Activated T-cell treated with anti-CD3 and anti-CD28 coated beads, Interleukin-2, amount 50 U/mL, for 72 hours (primary cell): ENCODE data around the gene SLC4A2. TPM values are rescaled to one million over a fixed set of nuclear protein-coding genes. Genes with fewer than 3 reads are reported as not detected.

Experiments used
- ATAC-seq, 2 donors: fragments of 150-1000 bp; cut with Tn5 transposase; replicated peaks in 1 of 2; 2 replicates each; pipeline ENCODE4 v1.10.0; 2021; ENCODE audit warnings: moderate library complexity in 2 of 2, mild to moderate bottlenecking in 1 of 2
- DNase-seq, 2 donors: peaks; one replicate each; pipeline ENCODE4 v3.0.0; 2021 to 2022; ENCODE audit warnings: mixed read lengths in 1 of 2
- H3K27ac Mint-ChIP-seq: one replicate; pipeline ENCODE4 v1.8.0; 2022; ENCODE audit warnings: mild to moderate bottlenecking, moderate library complexity, mixed read lengths
- H3K27me3 Mint-ChIP-seq: one replicate; pipeline ENCODE4 v1.8.0; 2022; ENCODE audit warnings: low read depth, mixed read lengths
- H3K36me3 Mint-ChIP-seq, 2 donors: one replicate each; pipeline ENCODE4 v1.8.0; 2022; ENCODE audit warnings: mixed read lengths in 2 of 2, mild to moderate bottlenecking in 1 of 2; ENCODE audit not compliant: insufficient read depth in 2 of 2
- H3K4me1 Mint-ChIP-seq: one replicate; pipeline ENCODE4 v1.8.0; 2022; ENCODE audit warnings: low read depth, mixed read lengths
- H3K4me3 Mint-ChIP-seq, 2 donors: one replicate each; pipeline ENCODE4 v1.8.0; 2022; ENCODE audit warnings: mild to moderate bottlenecking in 2 of 2, mixed read lengths in 2 of 2, moderate library complexity in 2 of 2
- H3K9me3 Mint-ChIP-seq, 2 donors: one replicate each; pipeline ENCODE4 v1.8.0; 2022; ENCODE audit warnings: mixed read lengths in 2 of 2
- total RNA-seq, 2 donors: library from RNA; stranded (reverse); gene quantifications; one replicate each; pipeline ENCODE4 v1.2.3, GENCODE V29; 2022

The SLC4A2 gene
- total RNA-seq, 2 donors from 2014 or later = 73.7 to 75.6 TPM

- H3K27me3 Mint-ChIP-seq = no peaks in the 10 kb centered on the region
- H3K4me1 Mint-ChIP-seq = peaks cover 4% of the 10 kb centered on the region
- H3K4me3 Mint-ChIP-seq = no peak overlapping the region
- H3K36me3 Mint-ChIP-seq = no peaks in the 10 kb centered on the region
- H3K27ac Mint-ChIP-seq = no peak overlapping the region
- no peak for ATAC-seq
- H3K9me3 Mint-ChIP-seq = no peaks in the 10 kb centered on the region
- DNase-seq = no peak
These were observed 35.3 kb downstream of the SLC4A2 start for GRCh38 chr7:151094675-151095074.

GRCh38 chr7:151095123-151095797 is 35.9 kb downstream of the SLC4A2 start:
- Mint-ChIP-seq H3K27me3 (no peaks in the 10 kb centered on the region), H3K4me1 (peaks cover 4% of the 10 kb centered on the region), H3K9me3 (no peaks in the 10 kb centered on the region), H3K27ac (no peak overlapping the region), H3K4me3 (no peak overlapping the region), H3K36me3 (no peaks in the 10 kb centered on the region)
- DNase-seq (no peak), ATAC-seq (no peak)

GRCh38 chr7:151095828-151096475 is 36.6 kb downstream of the SLC4A2 start:
- DNase-seq = no peak
- Mint-ChIP-seq H3K27ac (no peak overlapping the region), H3K4me3 (no peak overlapping the region), H3K9me3 (no peaks in the 10 kb centered on the region), H3K27me3 (no peaks in the 10 kb centered on the region), H3K36me3 (no peaks in the 10 kb centered on the region), H3K4me1 (peaks cover 4% of the 10 kb centered on the region)
- peak in 1 of 2 donors; percentile 25 for ATAC-seq

GRCh38 chr7:151099486-151100211 is 40.3 kb downstream of the SLC4A2 start:
- Mint-ChIP-seq H3K27me3 (no peaks in the 10 kb centered on the region), H3K4me3 (no peak overlapping the region), H3K4me1 (no peaks in the 10 kb centered on the region), H3K27ac (no peak overlapping the region), H3K36me3 (no peaks in the 10 kb centered on the region), H3K9me3 (no peaks in the 10 kb centered on the region)
- ATAC-seq (no peak), DNase-seq (no peak)

GRCh38 chr7:151100921-151101320 is 41.5 kb downstream of the SLC4A2 start:
- Mint-ChIP-seq H3K27ac (no peak overlapping the region), H3K27me3 (no peaks in the 10 kb centered on the region), H3K4me1 (no peaks in the 10 kb centered on the region), H3K9me3 (no peaks in the 10 kb centered on the region), H3K36me3 (no peaks in the 10 kb centered on the region), H3K4me3 (no peak overlapping the region)
- DNase-seq (no peak), ATAC-seq (no peak)

GRCh38 chr7:151101621-151102396 is 42.4 kb downstream of the SLC4A2 start:
- DNase-seq (no peak), ATAC-seq (no peak)
- Mint-ChIP-seq H3K4me1 (no peaks in the 10 kb centered on the region), H3K9me3 (no peaks in the 10 kb centered on the region), H3K4me3 (no peak overlapping the region), H3K27ac (no peak overlapping the region), H3K36me3 (no peaks in the 10 kb centered on the region), H3K27me3 (no peaks in the 10 kb centered on the region)

GRCh38 chr7:151102991-151103390 is 43.6 kb downstream of the SLC4A2 start:
- no peak overlapping the region for H3K27ac Mint-ChIP-seq
- ATAC-seq (no peak), DNase-seq (no peak)
- no peaks in the 10 kb centered on the region for H3K36me3 Mint-ChIP-seq
- H3K4me1 Mint-ChIP-seq = no peaks in the 10 kb centered on the region
- H3K4me3 Mint-ChIP-seq = no peak overlapping the region
- H3K27me3 Mint-ChIP-seq = no peaks in the 10 kb centered on the region
- H3K9me3 Mint-ChIP-seq = no peaks in the 10 kb centered on the region

- Mint-ChIP-seq H3K27ac (no peak overlapping the region), H3K27me3 (no peaks in the 10 kb centered on the region), H3K4me3 (no peak overlapping the region), H3K4me1 (no peaks in the 10 kb centered on the region), H3K9me3 (no peaks in the 10 kb centered on the region), H3K36me3 (no peaks in the 10 kb centered on the region)
- DNase-seq (no peak), ATAC-seq (no peak)
These were observed 44.6 kb downstream of the SLC4A2 start for GRCh38 chr7:151103973-151104372.

GRCh38 chr7:151104411-151105235 is 45.2 kb downstream of the SLC4A2 start:
- Mint-ChIP-seq H3K4me3 (no peak overlapping the region), H3K4me1 (no peaks in the 10 kb centered on the region), H3K36me3 (no peaks in the 10 kb centered on the region), H3K27me3 (no peaks in the 10 kb centered on the region), H3K9me3 (no peaks in the 10 kb centered on the region), H3K27ac (no peak overlapping the region)
- DNase-seq = no peak
- no peak for ATAC-seq

GRCh38 chr7:151107882-151108281 is 48.5 kb downstream of the SLC4A2 start:
- Mint-ChIP-seq H3K27me3 (peaks cover 3% of the 10 kb centered on the region), H3K4me1 (no peaks in the 10 kb centered on the region), H3K27ac (no peak overlapping the region), H3K4me3 (no peak overlapping the region), H3K36me3 (no peaks in the 10 kb centered on the region), H3K9me3 (no peaks in the 10 kb centered on the region)
- DNase-seq = no peak
- ATAC-seq = no peak

GRCh38 chr7:151109094-151110048 is 50.0 kb downstream of the SLC4A2 start:
- no peak for DNase-seq
- no peak overlapping the region for H3K27ac Mint-ChIP-seq

More at GRCh38 chr7:151109094-151110048, 50.0 kb downstream of the SLC4A2 start:
- peaks cover 14% of the 10 kb centered on the region for H3K27me3 Mint-ChIP-seq
- no peaks in the 10 kb centered on the region for H3K36me3 Mint-ChIP-seq
- no peak for ATAC-seq
- H3K9me3 Mint-ChIP-seq = no peaks in the 10 kb centered on the region
- no peak overlapping the region for H3K4me3 Mint-ChIP-seq
- H3K4me1 Mint-ChIP-seq = no peaks in the 10 kb centered on the region
